GM21390 (cell line): ENCODE measurements around the gene CCT8.
"Not testable (repeated sequence)": the region's sequence is repeated elsewhere in the genome, so short reads cannot be mapped to it uniquely, and the experiment has no call there.

Source experiments
- ATAC-seq: cut with Tn5 transposase; IDR thresholded peaks from one replicate; pipeline ENCODE4 v1.9.1; 2021; ENCODE audit not compliant: unreplicated experiment

CCT8 gene

GRCh38 chr21:29022166-29022565 lies 51.3 kb downstream of the CCT8 start:
- no peak for ATAC-seq

GRCh38 chr21:29018540-29018939 lies 54.9 kb downstream of the CCT8 start:
- peak; percentile 21 for ATAC-seq

- ATAC-seq = no peak
These were observed 55.7 kb downstream of the CCT8 start for GRCh38 chr21:29017639-29018237.

- not testable (repeated sequence) for ATAC-seq
These were observed 62.2 kb downstream of the CCT8 start for GRCh38 chr21:29011236-29011635.

GRCh38 chr21:29008367-29008766 lies 65.1 kb downstream of the CCT8 start:
- no peak for ATAC-seq

GRCh38 chr21:29007810-29008209 lies 65.6 kb downstream of the CCT8 start:
- no peak for ATAC-seq

- no peak for ATAC-seq
These were observed 66.3 kb downstream of the CCT8 start for GRCh38 chr21:29007135-29007534.
